Measurements from ENCODE around the gene KDM3B. TPM values are rescaled to one million over a fixed set of nuclear protein-coding genes. Genes with fewer than 3 reads are reported as not detected.
"Not testable (repeated sequence)": the region's sequence is repeated elsewhere in the genome, so short reads cannot be mapped to it uniquely, and the experiment has no call there.

The KDM3B gene
- 41.7 TPM for polyA plus RNA-seq (2012; ENCODE audit: insufficient read depth, insufficient read length, low read depth)

- Histone ChIP-seq H3K36me3 (no peaks in the 10 kb centered on the region), H3K4me1 (peaks cover 10% of the 10 kb centered on the region), H3K4me3 (ENCODE audit: low read depth, low read length) (peak within 1 kb of the TSS; percentile 84), H3K27me3 (no peaks in the 10 kb centered on the region), H3K9me3 (no peaks in the 10 kb centered on the region)
- DNase-seq: peak; percentile 87
- peak; percentile 97 for TF ChIP-seq CTCF (IDR thresholded peaks at IDR 0.05; ENCODE audit: low read depth, low read length)
Measured at GRCh38 chr5:138352071-138352721, at the start of gene KDM3B. Gene KDM3B (plus strand): TSS chr5:138352685. CDS start chr5:138352796, 111 bp downstream.

DNA sequence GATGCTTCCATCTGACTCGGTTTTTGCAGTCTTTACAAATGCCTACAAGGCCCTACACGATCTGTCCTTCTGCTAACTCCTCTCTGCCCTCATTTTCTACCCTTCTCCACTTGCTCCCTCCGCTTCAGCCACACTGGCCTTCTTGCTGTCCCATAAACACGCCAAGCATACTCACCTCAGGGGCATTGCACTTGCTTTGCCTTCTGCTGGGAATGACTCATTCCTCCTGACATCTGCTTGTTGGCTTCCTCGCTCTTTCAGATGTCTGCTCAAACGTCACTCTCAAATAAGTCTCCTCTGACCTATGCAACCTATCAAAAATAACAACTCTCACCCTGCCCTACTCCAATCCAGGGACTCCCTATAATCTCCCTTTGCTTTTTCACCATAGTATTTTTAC, 49.1 kb upstream of the KDM3B start:
- no peaks in the 10 kb centered on the region for H3K4me1 ChIP-seq
- H3K4me3 ChIP-seq (ENCODE audit: low read depth, low read length): no peak overlapping the region
- H3K27me3 ChIP-seq: no peaks in the 10 kb centered on the region
- no peaks in the 10 kb centered on the region for H3K9me3 ChIP-seq
- TF ChIP-seq CTCF (IDR thresholded peaks at IDR 0.05; ENCODE audit: low read depth, low read length): no peak
- H3K36me3 ChIP-seq: no peaks in the 10 kb centered on the region
- DNase-seq: no peak

- Histone ChIP-seq H3K9me3 (no peaks in the 10 kb centered on the region), H3K36me3 (no peaks in the 10 kb centered on the region)
- DNase-seq: peak; percentile 47
Measured at GRCh38 chr5:138305797-138306196, 46.7 kb upstream of the KDM3B start.

DNA sequence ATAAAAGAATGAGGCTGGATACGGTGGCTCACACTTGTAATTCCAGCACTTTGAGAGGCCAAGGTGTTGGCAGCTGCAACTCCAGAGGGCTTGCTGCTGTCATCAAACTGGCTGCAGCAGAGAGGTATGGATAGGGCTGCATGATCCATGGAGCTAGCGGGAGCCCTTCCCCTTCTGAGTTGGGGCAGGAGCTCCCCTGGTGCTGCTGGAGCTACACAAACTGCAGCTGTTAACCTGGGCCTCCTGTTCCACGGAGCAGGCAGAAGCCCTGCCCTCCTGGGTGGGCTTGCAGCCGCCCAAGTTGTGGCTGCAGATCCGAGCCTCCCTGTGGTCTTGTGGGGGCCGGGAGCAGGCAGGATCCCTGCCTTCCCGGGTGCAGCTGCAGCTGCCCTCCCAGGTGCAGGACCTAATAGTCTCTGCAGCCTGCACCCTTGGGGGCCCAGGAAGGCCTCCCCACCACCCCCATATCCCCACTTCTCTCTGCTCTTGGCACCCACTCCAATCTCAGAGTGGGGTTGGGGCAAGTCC, 36.7 kb upstream of the KDM3B start:
- no peaks in the 10 kb centered on the region for H3K4me1 ChIP-seq
- peaks cover 4% of the 10 kb centered on the region; the same call in 1 of the 2 replicates for H3K36me3 ChIP-seq
- no peak overlapping the region for H3K4me3 ChIP-seq (ENCODE audit: low read depth, low read length)
- H3K27me3 ChIP-seq: no peaks in the 10 kb centered on the region
- no peak for TF ChIP-seq CTCF (IDR thresholded peaks at IDR 0.05; ENCODE audit: low read depth, low read length)
- H3K9me3 ChIP-seq: no peaks in the 10 kb centered on the region
- DNase-seq: no peak

More at GRCh38 chr5:138305797-138306196, 46.7 kb upstream of the KDM3B start:
- no peaks in the 10 kb centered on the region for H3K4me1 ChIP-seq
- no peaks in the 10 kb centered on the region for H3K27me3 ChIP-seq
- TF ChIP-seq CTCF (IDR thresholded peaks at IDR 0.05; ENCODE audit: low read depth, low read length): no peak
- no peak overlapping the region for H3K4me3 ChIP-seq (ENCODE audit: low read depth, low read length)

DNA sequence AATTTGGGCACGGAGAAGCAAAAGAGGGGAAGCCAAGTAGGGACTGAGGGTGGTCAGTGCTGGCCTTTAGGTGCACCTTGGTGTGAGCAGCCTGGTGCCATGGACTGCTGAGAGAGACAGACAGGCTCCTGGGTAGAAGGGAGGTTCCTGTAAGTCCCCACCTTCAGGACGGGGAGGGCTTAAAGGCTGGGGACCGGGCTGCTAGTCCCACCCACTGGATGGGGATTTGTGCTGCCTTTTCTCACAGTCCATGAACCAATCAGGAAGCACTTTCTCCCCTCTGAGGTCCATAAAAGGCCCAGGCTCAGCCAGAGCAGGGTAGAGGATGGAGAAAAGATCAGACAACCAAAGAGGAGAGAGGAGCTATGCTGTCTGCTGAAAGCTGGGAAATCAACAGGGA, 36.1 kb upstream of the KDM3B start:
- no peak overlapping the region for H3K4me3 ChIP-seq (ENCODE audit: low read depth, low read length)
- no peaks in the 10 kb centered on the region for H3K27me3 ChIP-seq
- no peaks in the 10 kb centered on the region for H3K9me3 ChIP-seq
- no peak for DNase-seq
- TF ChIP-seq CTCF (IDR thresholded peaks at IDR 0.05; ENCODE audit: low read depth, low read length): no peak
- no peaks in the 10 kb centered on the region for H3K4me1 ChIP-seq
- peaks cover 4% of the 10 kb centered on the region; the same call in 1 of the 2 replicates for H3K36me3 ChIP-seq

- DNase-seq; H3K4me1 ChIP-seq; H3K36me3 ChIP-seq; H3K4me3 ChIP-seq (ENCODE audit: low read depth, low read length); H3K27me3 ChIP-seq; H3K9me3 ChIP-seq: not testable (repeated sequence)
Measured at GRCh38 chr5:138318211-138318610, 34.3 kb upstream of the KDM3B start.

All from BE2C (cell line).